ENCODE results near the gene PLA2G4F.
"Not testable (repeated sequence)": the region's sequence is repeated elsewhere in the genome, so short reads cannot be mapped to it uniquely, and the experiment has no call there.

PLA2G4F gene

DNA sequence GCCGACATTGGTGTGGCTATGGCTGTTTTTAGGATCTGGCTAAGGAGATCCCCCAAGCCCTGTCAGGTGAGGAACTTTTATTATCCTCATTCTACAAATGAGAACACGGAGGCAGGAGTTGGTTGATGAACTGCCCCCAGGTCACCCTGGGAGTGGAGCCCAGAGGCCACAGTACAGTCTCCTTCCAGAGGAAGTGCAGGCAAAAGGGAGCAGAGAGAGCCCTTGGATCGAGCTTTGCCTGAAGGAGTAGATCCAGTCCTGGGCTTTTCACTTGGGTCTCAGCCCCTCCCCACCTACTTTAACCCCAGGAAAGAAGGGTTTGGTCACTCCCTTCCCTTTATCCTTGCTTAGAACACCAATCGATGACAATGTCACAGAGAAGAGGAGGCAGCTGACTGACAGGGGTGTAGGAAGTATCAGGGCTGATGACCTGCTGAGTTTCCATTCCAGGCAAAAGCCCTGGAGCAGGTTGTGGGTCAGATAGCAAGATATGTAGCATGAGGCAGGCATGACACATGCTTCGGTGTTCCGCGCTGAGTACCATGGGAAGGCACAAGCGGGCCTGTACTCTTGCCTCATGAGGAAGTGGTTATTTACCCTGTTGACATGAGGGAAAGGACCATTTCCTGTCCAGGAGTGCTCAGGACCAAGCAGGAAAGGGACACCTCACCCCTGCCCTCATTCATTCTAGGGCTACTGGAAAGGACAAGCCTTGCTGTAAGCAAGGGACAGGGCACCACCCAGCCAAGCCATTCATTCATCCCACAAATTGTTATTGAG lies 56.2 kb downstream of the PLA2G4F start:
- H3K27me3 Mint-ChIP-seq: no peaks in the 10 kb centered on the region
- H3K4me3 Mint-ChIP-seq: no peak overlapping the region
- no peaks in the 10 kb centered on the region for H3K36me3 Mint-ChIP-seq (ENCODE audit: low read depth)
- H3K4me1 Mint-ChIP-seq (ENCODE audit: low read depth): peaks cover 27% of the 10 kb centered on the region
- H3K9me3 Mint-ChIP-seq: no peaks in the 10 kb centered on the region
- intact Hi-C loops (cut with micrococcal nuclease): no loop called here
- H3K27ac Mint-ChIP-seq: peak overlapping the region; percentile 55

DNA sequence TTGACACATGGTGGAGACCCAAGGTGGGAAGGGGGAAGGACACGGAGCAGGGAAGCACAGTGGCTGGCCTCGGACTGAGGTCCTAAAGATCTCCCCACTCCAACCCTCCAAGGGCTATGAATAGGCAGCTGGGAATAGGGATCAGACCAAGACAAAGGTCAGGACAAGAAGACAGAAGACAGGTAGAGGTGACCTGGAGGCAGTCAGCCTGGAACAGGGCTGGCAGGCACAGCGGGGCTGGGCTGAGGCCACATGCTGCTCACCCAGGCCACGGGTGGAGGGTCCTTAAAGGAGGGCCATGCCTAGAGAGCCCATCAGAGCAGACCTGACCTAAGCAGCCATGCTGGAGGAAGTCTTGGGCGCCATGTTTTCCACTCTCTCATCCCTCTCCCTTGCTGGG lies 59.4 kb downstream of the PLA2G4F start:
- Mint-ChIP-seq H3K27ac (no peak overlapping the region), H3K4me3 (no peak overlapping the region), H3K9me3 (no peaks in the 10 kb centered on the region), H3K36me3 (ENCODE audit: low read depth) (no peaks in the 10 kb centered on the region), H3K4me1 (ENCODE audit: low read depth) (peaks cover 12% of the 10 kb centered on the region), H3K27me3 (no peaks in the 10 kb centered on the region)
- intact Hi-C loops (cut with micrococcal nuclease): no loop called here

DNA sequence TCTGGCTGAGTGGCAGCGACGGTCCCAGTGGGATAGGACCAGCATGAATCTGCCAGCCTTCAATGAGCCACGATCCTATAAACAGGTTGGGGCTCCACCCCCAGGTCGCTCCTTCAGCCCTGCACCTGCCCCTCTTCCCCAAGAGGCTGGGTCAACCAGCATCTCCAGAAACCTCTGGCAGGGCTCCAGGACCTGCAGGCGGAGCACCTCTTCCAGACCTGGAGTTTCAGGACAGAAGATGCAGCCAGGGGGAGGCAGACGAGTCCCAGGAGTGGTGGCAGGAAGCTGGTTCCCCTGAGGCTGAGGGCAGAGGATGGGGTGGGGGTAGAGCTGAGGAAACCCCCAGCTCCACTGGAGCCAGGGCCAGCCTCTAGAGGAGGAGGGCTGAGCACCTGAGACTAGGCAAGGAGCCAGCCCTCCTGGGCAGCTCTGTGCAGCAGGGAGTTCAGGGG lies 61.9 kb downstream of the PLA2G4F start, which contains the start of gene PLA2G4D:
PLA2G4D (minus strand) TSS at position 51 of the 452 bp plus-strand sequence. CDS start 103 bp downstream, outside the sequence.
- Mint-ChIP-seq H3K36me3 (ENCODE audit: low read depth) (no peaks in the 10 kb centered on the region), H3K4me1 (ENCODE audit: low read depth) (no peaks in the 10 kb centered on the region), H3K4me3 (no peak within 1 kb of the TSS), H3K27me3 (no peaks in the 10 kb centered on the region), H3K27ac (no peak within 1 kb of the TSS), H3K9me3 (no peaks in the 10 kb centered on the region)
- intact Hi-C loops (cut with micrococcal nuclease): no loop called here

DNA sequence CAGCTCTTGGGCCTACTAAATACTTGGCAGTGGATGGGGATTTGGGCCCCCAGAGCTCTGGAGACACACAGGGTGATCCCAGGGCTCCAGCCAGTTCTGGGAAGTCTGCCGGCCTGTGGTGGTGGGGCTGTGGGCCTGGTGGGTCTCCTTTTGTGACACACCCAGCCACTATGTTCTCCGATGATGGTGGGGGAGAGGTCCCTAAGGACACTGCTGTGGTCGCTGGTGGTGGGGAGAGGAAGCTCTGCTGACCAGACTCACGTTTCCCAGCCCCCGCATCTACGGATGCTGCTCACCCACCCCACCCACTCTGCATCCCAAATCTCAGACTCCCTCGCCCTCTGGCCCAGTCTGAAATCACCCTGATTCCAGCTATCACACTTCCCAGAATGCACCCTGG lies 62.5 kb downstream of the PLA2G4F start:
- no peak overlapping the region for H3K4me3 Mint-ChIP-seq
- H3K27ac Mint-ChIP-seq: no peak overlapping the region
- no peaks in the 10 kb centered on the region for H3K36me3 Mint-ChIP-seq (ENCODE audit: low read depth)
- intact Hi-C loops (cut with micrococcal nuclease): no loop called here
- H3K27me3 Mint-ChIP-seq: peaks cover 2% of the 10 kb centered on the region
- H3K4me1 Mint-ChIP-seq (ENCODE audit: low read depth): no peaks in the 10 kb centered on the region
- H3K9me3 Mint-ChIP-seq: no peaks in the 10 kb centered on the region

- H3K9me3 Mint-ChIP-seq: no peaks in the 10 kb centered on the region
- H3K36me3 Mint-ChIP-seq (ENCODE audit: low read depth): no peaks in the 10 kb centered on the region
- intact Hi-C loops (cut with micrococcal nuclease): no loop called here
- H3K27me3 Mint-ChIP-seq: peaks cover 5% of the 10 kb centered on the region
- H3K4me3 Mint-ChIP-seq: no peak overlapping the region
- H3K4me1 Mint-ChIP-seq (ENCODE audit: low read depth): no peaks in the 10 kb centered on the region
- no peak overlapping the region for H3K27ac Mint-ChIP-seq
These were observed 63.8 kb downstream of the PLA2G4F start for GRCh38 chr15:42092398-42093318.

GRCh38 chr15:42091753-42092397 lies 64.6 kb downstream of the PLA2G4F start:
- H3K4me3 Mint-ChIP-seq; H3K4me1 Mint-ChIP-seq (ENCODE audit: low read depth); H3K27ac Mint-ChIP-seq; H3K36me3 Mint-ChIP-seq (ENCODE audit: low read depth); H3K27me3 Mint-ChIP-seq; intact Hi-C loops (cut with micrococcal nuclease); H3K9me3 Mint-ChIP-seq: not testable (repeated sequence)

DNA sequence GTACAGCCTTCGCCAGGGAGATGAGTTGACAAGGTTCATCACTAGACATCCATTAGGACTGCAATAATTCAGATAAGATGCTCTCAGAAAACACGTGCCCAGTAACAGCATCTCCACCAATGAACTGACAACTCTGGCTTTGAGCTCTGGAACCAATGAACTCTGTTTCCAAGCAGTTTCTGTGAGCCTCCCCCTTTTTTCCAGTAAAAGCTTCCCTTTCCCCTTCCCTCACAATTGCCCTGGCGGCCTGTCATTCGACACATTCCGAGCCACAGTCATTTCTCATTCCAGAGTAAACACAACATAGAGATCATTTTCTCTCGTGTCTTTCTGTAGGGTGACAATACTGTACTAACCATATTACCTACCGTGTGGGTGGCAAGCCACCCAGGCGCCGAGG lies 65.7 kb downstream of the PLA2G4F start:
- intact Hi-C loops (cut with micrococcal nuclease): no loop called here

GRCh38 chr15:42090370-42090769 lies 66.1 kb downstream of the PLA2G4F start:
- Mint-ChIP-seq H3K9me3 (no peaks in the 10 kb centered on the region), H3K27ac (no peak overlapping the region), H3K4me3 (no peak overlapping the region), H3K36me3 (ENCODE audit: low read depth) (no peaks in the 10 kb centered on the region), H3K27me3 (peaks cover 5% of the 10 kb centered on the region), H3K4me1 (ENCODE audit: low read depth) (no peaks in the 10 kb centered on the region)
- intact Hi-C loops (cut with micrococcal nuclease): no loop called here

More for the DNA sequence above, 65.7 kb downstream of the PLA2G4F start:
- peaks cover 5% of the 10 kb centered on the region for H3K27me3 Mint-ChIP-seq
- no peaks in the 10 kb centered on the region for H3K4me1 Mint-ChIP-seq (ENCODE audit: low read depth)
- no peak overlapping the region for H3K27ac Mint-ChIP-seq
- H3K9me3 Mint-ChIP-seq: no peaks in the 10 kb centered on the region
- H3K36me3 Mint-ChIP-seq (ENCODE audit: low read depth): no peaks in the 10 kb centered on the region
- H3K4me3 Mint-ChIP-seq: no peak overlapping the region

- Mint-ChIP-seq H3K36me3 (ENCODE audit: low read depth) (no peaks in the 10 kb centered on the region), H3K27me3 (peaks cover 7% of the 10 kb centered on the region), H3K4me1 (ENCODE audit: low read depth) (peaks cover 3% of the 10 kb centered on the region), H3K9me3 (no peaks in the 10 kb centered on the region), H3K27ac (no peak overlapping the region), H3K4me3 (no peak overlapping the region)
- intact Hi-C loops (cut with micrococcal nuclease): no loop called here
These were observed 66.5 kb downstream of the PLA2G4F start for GRCh38 chr15:42089942-42090341.
